GM12875 (cell line): ENCODE data around the gene CCDC83.

Experiments
- H3K4me3 ChIP-seq: one replicate; pipeline ENCODE4 v1.5.1; 2011; ENCODE audit warnings: low read depth, low read length, control low read depth
- TF ChIP-seq, protein P1 (sequence below): IDR thresholded peaks from 2 replicates; pipeline ENCODE4 v1.5.1; 2011; ENCODE audit warnings: low read depth, mild to moderate bottlenecking, control low read depth, inconsistent platforms, low read length, moderate library complexity, borderline replicate concordance; ENCODE audit not compliant: insufficient read depth

The CCDC83 gene

DNA sequence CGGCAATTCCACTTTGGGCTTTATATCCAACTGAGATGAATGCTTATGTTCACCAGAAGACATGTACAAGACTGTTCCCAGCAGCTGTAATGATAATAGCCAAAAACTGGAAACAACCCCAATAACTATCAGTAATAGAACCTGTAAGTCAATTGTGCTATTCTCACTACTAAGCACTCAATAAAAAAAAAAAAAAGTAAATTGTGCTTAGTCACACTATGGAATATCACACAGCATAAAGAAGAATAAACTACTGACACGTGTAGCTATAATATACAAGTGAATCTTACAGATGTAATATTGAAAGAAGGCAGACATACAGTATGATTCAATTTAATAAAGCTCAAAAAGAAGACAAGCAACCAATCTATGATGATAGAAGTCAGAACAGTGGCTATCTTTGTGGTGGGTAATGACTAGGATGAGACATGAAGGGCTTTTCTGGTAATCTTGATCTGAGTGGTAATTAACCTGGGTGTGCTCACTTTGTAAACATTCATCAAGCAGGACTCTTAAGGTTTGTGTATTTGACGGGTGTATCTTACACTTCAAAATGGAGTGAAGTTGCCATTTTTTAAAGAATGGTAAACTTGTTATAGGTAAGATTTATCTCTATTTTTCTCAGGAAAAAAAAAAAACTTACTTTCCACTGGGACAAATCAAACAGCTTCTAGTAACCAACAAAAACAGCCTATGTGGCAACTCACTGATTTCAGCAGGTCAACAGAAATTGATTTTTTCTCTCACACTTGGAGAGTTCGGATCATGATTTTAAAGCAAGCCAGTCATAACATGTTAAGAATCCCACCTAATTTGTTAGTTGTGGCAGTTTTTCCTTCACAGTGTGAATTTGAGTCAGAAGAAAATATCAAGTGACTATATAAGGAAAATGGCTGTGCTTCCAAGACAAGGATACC, 84.2 kb downstream of the CCDC83 start:
- H3K4me3 ChIP-seq, result no peak overlapping the region
- TF ChIP-seq, protein P1, sequence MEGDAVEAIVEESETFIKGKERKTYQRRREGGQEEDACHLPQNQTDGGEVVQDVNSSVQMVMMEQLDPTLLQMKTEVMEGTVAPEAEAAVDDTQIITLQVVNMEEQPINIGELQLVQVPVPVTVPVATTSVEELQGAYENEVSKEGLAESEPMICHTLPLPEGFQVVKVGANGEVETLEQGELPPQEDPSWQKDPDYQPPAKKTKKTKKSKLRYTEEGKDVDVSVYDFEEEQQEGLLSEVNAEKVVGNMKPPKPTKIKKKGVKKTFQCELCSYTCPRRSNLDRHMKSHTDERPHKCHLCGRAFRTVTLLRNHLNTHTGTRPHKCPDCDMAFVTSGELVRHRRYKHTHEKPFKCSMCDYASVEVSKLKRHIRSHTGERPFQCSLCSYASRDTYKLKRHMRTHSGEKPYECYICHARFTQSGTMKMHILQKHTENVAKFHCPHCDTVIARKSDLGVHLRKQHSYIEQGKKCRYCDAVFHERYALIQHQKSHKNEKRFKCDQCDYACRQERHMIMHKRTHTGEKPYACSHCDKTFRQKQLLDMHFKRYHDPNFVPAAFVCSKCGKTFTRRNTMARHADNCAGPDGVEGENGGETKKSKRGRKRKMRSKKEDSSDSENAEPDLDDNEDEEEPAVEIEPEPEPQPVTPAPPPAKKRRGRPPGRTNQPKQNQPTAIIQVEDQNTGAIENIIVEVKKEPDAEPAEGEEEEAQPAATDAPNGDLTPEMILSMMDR, result no peak

DNA sequence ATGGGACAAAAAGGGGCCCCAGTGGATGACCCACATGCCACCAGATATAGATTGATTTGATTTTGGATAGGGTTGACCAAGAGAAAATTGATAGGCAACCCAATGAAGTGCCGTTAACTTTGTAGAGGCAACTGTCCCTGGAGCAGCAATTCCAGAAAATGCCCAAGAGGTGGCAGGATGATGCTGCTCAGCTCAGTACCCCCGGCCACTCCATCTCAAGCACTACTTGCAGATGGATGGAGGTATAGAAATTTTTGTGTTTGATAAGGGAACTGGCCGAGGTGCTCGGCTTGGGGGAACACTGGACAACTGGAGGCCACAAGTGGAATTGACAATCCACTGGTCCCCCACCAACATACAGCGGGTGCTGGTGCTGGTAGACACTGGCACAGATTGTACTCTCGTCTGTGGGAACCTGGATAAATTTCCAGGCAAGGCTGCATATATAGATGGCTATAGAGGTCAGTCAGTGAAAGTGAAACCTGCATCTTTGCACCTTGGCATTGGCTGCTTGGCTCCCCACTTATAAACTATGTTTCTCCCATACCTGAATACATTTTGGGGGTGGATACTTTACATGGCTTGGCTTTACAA, 86.3 kb downstream of the CCDC83 start:
- no peak overlapping the region for H3K4me3 ChIP-seq
- TF ChIP-seq, protein P1, result peak; percentile 54

DNA sequence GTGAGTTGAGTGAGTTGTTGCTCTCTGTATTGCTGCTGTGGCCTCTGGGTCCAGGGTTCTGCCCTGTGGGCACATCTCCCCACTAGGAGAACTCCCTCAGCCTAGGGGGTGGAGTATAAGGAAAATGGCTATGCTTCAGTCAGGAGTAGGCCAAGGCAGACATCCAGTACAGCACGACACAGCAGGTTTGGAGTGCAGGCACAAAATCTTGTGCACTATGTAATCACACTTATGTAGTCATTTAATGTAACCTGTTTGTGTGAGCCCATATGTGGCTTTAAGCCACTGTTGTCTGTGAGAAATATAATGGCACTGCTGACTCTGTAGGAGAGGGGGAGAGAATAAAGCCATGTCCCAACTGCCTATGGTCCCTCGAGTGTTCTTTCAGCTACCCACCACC, 90.1 kb downstream of the CCDC83 start:
- TF ChIP-seq, protein P1, result no peak
- H3K4me3 ChIP-seq, result no peak overlapping the region

DNA sequence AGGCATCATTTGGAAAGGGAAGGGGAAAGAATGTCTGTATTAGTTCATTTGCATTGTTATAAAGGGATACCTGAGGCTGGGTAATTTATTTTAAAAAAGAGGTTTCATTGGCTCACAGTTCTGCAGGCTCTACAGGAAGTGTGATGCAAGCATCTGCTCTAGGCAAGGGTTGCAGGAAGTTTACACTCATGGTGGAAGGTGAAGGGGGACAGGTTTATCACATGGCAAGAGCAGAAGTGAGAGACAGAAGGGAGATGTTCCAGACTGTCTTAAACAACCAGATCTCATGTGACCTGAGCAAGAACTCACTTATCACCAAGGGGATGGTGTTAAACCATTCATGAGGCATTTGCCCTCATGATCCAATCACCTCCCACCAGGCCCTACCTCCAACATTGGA, 90.6 kb downstream of the CCDC83 start:
- TF ChIP-seq, protein P1, result no peak
- H3K4me3 ChIP-seq, result no peak overlapping the region

DNA sequence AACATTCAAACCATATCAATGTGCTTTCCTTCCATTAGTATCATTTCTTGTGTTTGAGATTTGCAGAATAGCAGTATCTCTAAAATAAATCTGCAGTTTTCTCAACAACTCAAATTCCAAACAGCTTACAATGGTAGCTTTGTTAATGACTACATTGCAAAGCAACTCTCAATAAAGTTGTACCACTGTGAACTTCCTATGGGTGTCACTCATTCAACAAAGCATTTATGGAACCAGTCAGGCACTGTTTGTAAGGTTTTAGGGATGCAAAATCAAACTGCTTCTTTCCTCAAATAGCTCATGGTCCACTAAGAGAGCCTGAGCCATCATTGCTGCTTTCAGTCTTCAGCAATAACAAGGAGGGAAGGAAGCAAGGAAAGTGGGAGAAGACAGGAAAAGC, 91.0 kb downstream of the CCDC83 start:
- H3K4me3 ChIP-seq, result no peak overlapping the region
- TF ChIP-seq, protein P1, result no peak

DNA sequence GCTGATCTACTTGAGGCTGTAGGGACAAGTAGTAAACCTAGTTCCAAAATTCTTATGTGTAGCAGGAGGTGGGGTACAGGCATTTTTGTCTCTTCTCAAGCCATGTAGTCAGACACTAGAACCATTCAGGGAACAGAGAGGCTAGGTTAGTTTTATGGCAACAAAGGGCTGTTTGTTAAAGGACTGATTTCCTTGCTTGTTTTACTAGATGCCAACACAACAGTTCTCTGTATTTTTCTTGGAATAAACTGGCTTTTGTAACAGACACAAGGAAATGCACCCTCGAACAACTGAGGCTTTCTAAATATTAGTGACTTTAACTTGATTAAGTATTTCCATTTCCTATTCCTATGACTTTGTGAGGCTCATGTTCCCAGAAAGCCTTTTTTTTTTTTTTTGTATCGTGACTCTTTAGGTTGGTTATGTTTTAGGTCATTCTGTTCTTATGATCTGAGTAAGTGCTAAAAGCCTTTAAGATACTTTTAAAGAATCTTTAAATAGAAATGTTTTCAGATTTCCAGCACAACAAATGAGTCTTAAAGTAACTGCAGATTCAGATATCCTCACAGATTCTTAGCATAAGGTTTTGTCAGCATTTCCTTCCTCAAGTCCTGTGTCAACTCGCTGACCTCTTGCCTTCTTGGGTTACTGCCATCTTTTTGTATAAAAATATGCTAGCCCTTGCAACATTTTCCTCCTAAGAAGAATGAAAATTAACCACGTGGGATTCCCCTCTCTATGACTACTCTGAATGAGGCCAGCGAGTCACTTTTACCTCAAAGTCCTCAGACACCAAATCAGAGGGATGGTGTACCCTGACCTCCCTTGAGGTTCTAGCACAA, 92.5 kb downstream of the CCDC83 start:
- TF ChIP-seq, protein P1, result no peak
- no peak overlapping the region for H3K4me3 ChIP-seq

DNA sequence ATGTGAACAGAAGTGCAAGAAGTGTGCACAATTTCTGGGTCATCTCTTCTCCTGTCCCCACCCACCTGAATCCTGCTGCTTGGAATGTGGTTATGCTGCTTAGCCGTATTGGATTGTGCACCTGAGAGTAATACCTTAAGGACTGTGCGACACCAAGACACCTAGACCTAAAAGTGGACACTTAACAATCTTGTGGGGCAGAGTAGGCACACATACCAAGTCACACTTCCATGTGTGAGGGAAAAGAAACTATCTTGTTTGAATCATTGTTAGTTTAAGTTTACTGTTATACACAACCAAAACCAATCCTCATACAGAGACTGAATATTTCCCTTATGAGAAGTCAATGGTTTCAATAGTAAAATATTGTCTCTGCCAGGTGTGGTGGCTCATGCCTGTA, 93.7 kb downstream of the CCDC83 start:
- H3K4me3 ChIP-seq, result no peak overlapping the region
- TF ChIP-seq, protein P1, result no peak
